H1 (cell line): Measurements from ENCODE around the gene TBC1D2B. TPM values are rescaled to one million over a fixed set of nuclear protein-coding genes. Genes with fewer than 3 reads are reported as not detected.

ENCODE experiments used
- CTCF ChIA-PET: fragments of 300-600 bp; sonication (Branson Sonifier 250); formaldehyde crosslinking; loops from one replicate; lab custom pipeline; 2021; ENCODE audit not compliant: partially characterized antibody; lab: Charles Lee
- POLR2A ChIA-PET: fragments of 300-600 bp; sonication (Branson Sonifier 250); formaldehyde crosslinking; loops from one replicate; lab custom pipeline; 2021; ENCODE audit warnings: inconsistent platforms; ENCODE audit not compliant: partially characterized antibody; lab: Charles Lee
- DNase-seq, 2 experiments: peaks; one replicate each; pipeline versions ENCODE4 v3.0.0 to v3.0.0-alpha.2; 2010 to 2022; ENCODE audit warnings: low spot score in 2 of 2, low read depth in 1 of 2, mixed read lengths in 1 of 2
- FAIRE-seq: peaks from 2 replicates; lab custom pipeline; 2011; peaks lifted over from hg19 to GRCh38; lab: Jason Lieb, UNC
- H2AFZ ChIP-seq: 2 replicates; pipeline ENCODE4 v1.8.1; 2012; ENCODE audit warnings: low read length, inconsistent platforms
- H2AK5ac ChIP-seq: 2 replicates; pipeline ENCODE4 v1.6.1; 2013; ENCODE audit warnings: low read depth, low read length
- H2BK120ac ChIP-seq: replicated peaks from 2 replicates; pipeline ENCODE3; 2013; ENCODE audit warnings: low read depth, low read length, inconsistent platforms
- H2BK12ac ChIP-seq: 2 replicates; pipeline ENCODE4 v1.6.1; 2013; ENCODE audit warnings: low read depth, low read length
- H2BK15ac ChIP-seq: 2 replicates; pipeline ENCODE4 v1.6.1; 2013; ENCODE audit warnings: low read length
- H2BK20ac ChIP-seq: 2 replicates; pipeline ENCODE4 v1.6.1; 2013; ENCODE audit warnings: low read length
- H2BK5ac ChIP-seq: 2 replicates; pipeline ENCODE4 v1.6.1; 2013; ENCODE audit warnings: low read depth, low read length
- H3K14ac ChIP-seq: 2 replicates; pipeline ENCODE4 v1.6.1; 2013; ENCODE audit warnings: inconsistent platforms; ENCODE audit not compliant: insufficient read length
- H3K18ac ChIP-seq: 2 replicates; pipeline ENCODE4 v1.6.1; 2013; ENCODE audit warnings: low read length; ENCODE audit errors: extremely low read depth
- H3K23ac ChIP-seq: 2 replicates; pipeline ENCODE4 v1.6.1; 2013; ENCODE audit warnings: inconsistent platforms; ENCODE audit not compliant: insufficient read length
- H3K23me2 ChIP-seq: 2 replicates; pipeline ENCODE4 v1.6.1; 2013; ENCODE audit warnings: low read depth, low read length
- H3K27ac ChIP-seq: 2 replicates; pipeline ENCODE4 v1.6.1; 2011; ENCODE audit warnings: low read depth, low read length, inconsistent platforms
- H3K27me3 ChIP-seq, 4 experiments: replicated peaks in 1 of 4; 1 replicate in 1 of 4; 2 replicates in 3 of 4; pipeline versions ENCODE4 v1.6.1 to v1.8.1; 2011 to 2013; ENCODE audit warnings: low read length in 3 of 4, mild to moderate bottlenecking in 3 of 4, inconsistent platforms in 2 of 4, mixed read lengths in 2 of 4, moderate library complexity in 1 of 4; ENCODE audit not compliant: control insufficient read depth in 3 of 4, insufficient read depth in 3 of 4; ENCODE audit errors: extremely low read depth in 1 of 4
- H3K36me3 ChIP-seq, 4 experiments: 2 replicates each; pipeline versions ENCODE4 v1.6.1 to v1.8.1; 2011 to 2013; ENCODE audit warnings: mild to moderate bottlenecking in 4 of 4, low read length in 3 of 4, moderate library complexity in 2 of 4, control low read depth in 1 of 4, inconsistent platforms in 1 of 4; ENCODE audit not compliant: insufficient read depth in 4 of 4, control insufficient read depth in 2 of 4
- H3K4ac ChIP-seq: replicated peaks from 2 replicates; pipeline ENCODE3; 2013; ENCODE audit warnings: low read length, low read depth, mixed read lengths, inconsistent platforms; ENCODE audit not compliant: insufficient read length
- H3K4me1 ChIP-seq, 4 experiments: replicated peaks in 1 of 4; 1 replicate in 1 of 4; 2 replicates in 3 of 4; pipeline versions ENCODE4 v1.6.1 to v1.8.1; 2011 to 2013; ENCODE audit warnings: low read length in 3 of 4, inconsistent platforms in 2 of 4, mixed read lengths in 1 of 4; ENCODE audit not compliant: insufficient read depth in 4 of 4, control insufficient read depth in 3 of 4
- H3K4me2 ChIP-seq, 2 experiments: 2 replicates each; pipeline versions ENCODE4 v1.6.1 to v1.8.1; 2011 to 2013; ENCODE audit warnings: low read depth in 2 of 2, low read length in 2 of 2, control low read depth in 1 of 2, inconsistent platforms in 1 of 2, mild to moderate bottlenecking in 1 of 2; ENCODE audit not compliant: insufficient read depth in 1 of 2
- H3K4me3 ChIP-seq, 4 experiments: fragments of 200-600, 300-600 bp in 1 of 4; sonication (generic), shearing (Covaris generic), sonication (Bioruptor Twin) in 1 of 4; 2 replicates each; pipeline versions ENCODE4 v1.5.1 to v1.8.1; 2011 to 2016; ENCODE audit warnings: low read length in 4 of 4, low read depth in 3 of 4, control low read depth in 2 of 4, inconsistent platforms in 2 of 4, mild to moderate bottlenecking in 2 of 4, mixed read lengths in 1 of 4, moderate library complexity in 1 of 4; ENCODE audit not compliant: insufficient read depth in 2 of 4; ENCODE audit errors: extremely low read depth in 1 of 4
- H3K56ac ChIP-seq: replicated peaks from 2 replicates; pipeline ENCODE3; 2013; ENCODE audit warnings: low read depth, mild to moderate bottlenecking, mixed read lengths, low read length, inconsistent platforms; ENCODE audit not compliant: insufficient read length
- H3K79me1 ChIP-seq: 2 replicates; pipeline ENCODE4 v1.6.1; 2013; ENCODE audit warnings: low read depth, low read length, control low read depth
- H3K79me2 ChIP-seq, 2 experiments: 2 replicates each; pipeline versions ENCODE4 v1.6.1 to v1.8.1; 2012 to 2013; ENCODE audit warnings: low read length in 2 of 2, mild to moderate bottlenecking in 2 of 2, inconsistent platforms in 1 of 2; ENCODE audit not compliant: insufficient read depth in 2 of 2, control insufficient read depth in 1 of 2
- H3K9ac ChIP-seq, 4 experiments: replicated peaks in 1 of 4; 1 replicate in 1 of 4; 2 replicates in 3 of 4; pipeline versions ENCODE4 v1.6.1 to v1.8.1; 2011 to 2013; ENCODE audit warnings: low read depth in 3 of 4, low read length in 3 of 4, control low read depth in 2 of 4, mild to moderate bottlenecking in 2 of 4, moderate library complexity in 2 of 4, inconsistent platforms in 1 of 4; ENCODE audit errors: extremely low read depth in 1 of 4
- H3K9me3 ChIP-seq, 2 experiments: 2 replicates each; pipeline versions ENCODE4 v1.6.1 to v1.8.1; 2012 to 2013; ENCODE audit warnings: mild to moderate bottlenecking in 2 of 2, moderate library complexity in 2 of 2, control low read depth in 1 of 2, inconsistent platforms in 1 of 2, low read depth in 1 of 2, low read length in 1 of 2, mixed read lengths in 1 of 2; ENCODE audit not compliant: insufficient read depth in 2 of 2
- H4K20me1 ChIP-seq, 2 experiments: replicated peaks in 1 of 2; 2 replicates each; pipeline versions ENCODE3 to v1.8.1; 2011 to 2013; ENCODE audit warnings: inconsistent platforms in 2 of 2, low read length in 2 of 2, mild to moderate bottlenecking in 1 of 2; ENCODE audit not compliant: insufficient read depth in 2 of 2, control insufficient read depth in 1 of 2
- H4K5ac ChIP-seq: 2 replicates; pipeline ENCODE4 v1.6.1; 2013; ENCODE audit warnings: low read length, low read depth, mixed read lengths, inconsistent platforms; ENCODE audit not compliant: insufficient read length
- H4K8ac ChIP-seq: 2 replicates; pipeline ENCODE4 v1.8.0; 2013; ENCODE audit warnings: mild to moderate bottlenecking, moderate library complexity, low read length, inconsistent platforms; ENCODE audit not compliant: insufficient read depth; ENCODE audit errors: extremely low read depth
- H4K91ac ChIP-seq: replicated peaks from 2 replicates; pipeline ENCODE3; 2013; ENCODE audit warnings: low read length, mixed read lengths, inconsistent platforms; ENCODE audit not compliant: insufficient read length
- BACH1 ChIP-seq: IDR thresholded peaks from 2 replicates; pipeline ENCODE4 v1.6.1; 2012; ENCODE audit warnings: low read length, improper control_type of control experiment
- GABPA ChIP-seq: IDR thresholded peaks from 2 replicates; pipeline ENCODE4 v1.6.1; 2011; ENCODE audit warnings: mild to moderate bottlenecking, low read length, moderate library complexity, borderline replicate concordance; ENCODE audit not compliant: insufficient read depth
- POLR2AphosphoS5 ChIP-seq: IDR thresholded peaks from 2 replicates; pipeline ENCODE4 v1.6.1; 2011; ENCODE audit warnings: low read depth, low read length
- TCF12 ChIP-seq: IDR thresholded peaks from 2 replicates; pipeline ENCODE4 v1.6.1; 2011; ENCODE audit warnings: low read depth, mild to moderate bottlenecking, low read length
- TEAD4 ChIP-seq: IDR thresholded peaks from 2 replicates; pipeline ENCODE4 v1.6.1; 2012; ENCODE audit warnings: low read depth, low read length, inconsistent platforms, mixed read lengths
- WGBS, 2 experiments: shearing (Covaris generic) in 1 of 2; methylation state at CpG; one replicate each; pipeline versions ENCODE4 v1.1.6 to v1.1.7; 2013 to 2015; ENCODE audit warnings: low lambda C conversion rate in 2 of 2, mixed read lengths in 2 of 2, inconsistent platforms in 1 of 2, low coverage in 1 of 2, missing lambda C conversion rate in 1 of 2; ENCODE audit not compliant: insufficient replicate concordance in 2 of 2, insufficient coverage in 1 of 2, insufficient read length in 1 of 2; ENCODE audit errors: extremely low coverage in 1 of 2, missing lambda C conversion rate in 1 of 2; 5-methylcytosine and 5-hydroxymethylcytosine counted together
- polyA plus RNA-seq, 7 experiments: library from polyadenylated mRNA; depleted of rRNA in 3 of 7; stranded (reverse) in 5 of 7; unstranded in 2 of 7; fragments of >200 nt in 5 of 7; fragments of 200-250 nt in 2 of 7; gene quantifications; 1 replicate in 5 of 7; 2 replicates in 1 of 7; 4 replicates in 1 of 7; pipeline versions ENCODE4 v1.2.1 to v1.2.3, GENCODE V29; 2011 to 2013; ENCODE audit warnings: missing spikeins in 2 of 7, mixed read lengths in 2 of 7
- total RNA-seq: library from RNA; stranded (reverse); fragmentation: NEBNext Ultra II Directional; extraction: Animal tissue kit (Norgen Biotek cat#: 25700); gene quantifications from 2 replicates; pipeline ENCODE4 v1.2.1, GENCODE V29; 2021

The TBC1D2B gene
- total and polyA plus RNA-seq, 2 of the 8 experiments (the other 6 are each of a cell fraction or from before 2014, with no cell fraction given): 11.9 to 19.5 TPM

GRCh38 chr15:78040653-78041244 lies 36.8 kb downstream of the TBC1D2B start:
- no peak for FAIRE-seq
- H3K18ac ChIP-seq: no peak overlapping the region
- H2AK5ac ChIP-seq: no peak overlapping the region
- no peak overlapping the region for H3K27ac ChIP-seq
- no peaks in the 10 kb centered on the region for H3K79me2 ChIP-seq
- H3K4me2 ChIP-seq: no peak overlapping the region
- no peak overlapping the region for H3K9ac ChIP-seq
- H2BK120ac ChIP-seq: no peak overlapping the region
- H2BK20ac ChIP-seq: no peak overlapping the region
- no peak overlapping the region for H2BK12ac ChIP-seq
- CTCF ChIA-PET: interaction anchor here (1.6 kb wide), 1 partner anchor 16 kb away, joined by 4 read pairs; no protein-coding TSS in a partner anchor
- TF ChIP-seq TCF12 (no peak), GABPA (no peak), TEAD4 (no peak), POLR2AphosphoS5 (no peak), BACH1 (no peak)
- H2BK5ac ChIP-seq: no peak overlapping the region
- no peaks in the 10 kb centered on the region for H3K9me3 ChIP-seq
- no peaks in the 10 kb centered on the region; the same call in 1 of the 2 replicates for H3K23me2 ChIP-seq
- no peak for DNase-seq
- POLR2A ChIA-PET: no interaction called here
- H2BK15ac ChIP-seq: no peak overlapping the region
- no peak overlapping the region for H2AFZ ChIP-seq
- H3K23ac ChIP-seq: no peak overlapping the region
- H3K4me3 ChIP-seq: no peak overlapping the region
- no peak overlapping the region for H3K14ac ChIP-seq
- peaks cover 0 to 5% (median 0%) of the 10 kb centered on the region in 4 experiments; a peak in 2 of 8 replicates for H3K36me3 ChIP-seq
- no peaks in the 10 kb centered on the region; the same call in 1 of the 2 replicates for H3K79me1 ChIP-seq
- no peak overlapping the region for H3K56ac ChIP-seq
- H3K27me3 ChIP-seq: no peaks in the 10 kb centered on the region
- H4K5ac ChIP-seq: no peak overlapping the region
- 100% methylated on average over 1 of the region's 1 CpG; no CpG with 5 or more reads in 1 of the 2 experiments for WGBS, 2 experiments
- peaks cover 0 to 3% (median 0%) of the 10 kb centered on the region in 4 experiments; a peak in 1 of 7 replicates for H3K4me1 ChIP-seq
- no peak overlapping the region for H4K91ac ChIP-seq
- peaks cover 0 to 5% of the 10 kb centered on the region in 2 experiments for H4K20me1 ChIP-seq
- no peak overlapping the region for H3K4ac ChIP-seq
- no peak overlapping the region for H4K8ac ChIP-seq
